ENCODE data around the gene IL6ST. TPM values are rescaled to one million over a fixed set of nuclear protein-coding genes. Genes with fewer than 3 reads are reported as not detected.
"Not testable (repeated sequence)": the region's sequence is repeated elsewhere in the genome, so short reads cannot be mapped to it uniquely, and the experiment has no call there.

Gene IL6ST
- 85.8 and 86.1 TPM in 2 replicates for total RNA-seq

DNA sequence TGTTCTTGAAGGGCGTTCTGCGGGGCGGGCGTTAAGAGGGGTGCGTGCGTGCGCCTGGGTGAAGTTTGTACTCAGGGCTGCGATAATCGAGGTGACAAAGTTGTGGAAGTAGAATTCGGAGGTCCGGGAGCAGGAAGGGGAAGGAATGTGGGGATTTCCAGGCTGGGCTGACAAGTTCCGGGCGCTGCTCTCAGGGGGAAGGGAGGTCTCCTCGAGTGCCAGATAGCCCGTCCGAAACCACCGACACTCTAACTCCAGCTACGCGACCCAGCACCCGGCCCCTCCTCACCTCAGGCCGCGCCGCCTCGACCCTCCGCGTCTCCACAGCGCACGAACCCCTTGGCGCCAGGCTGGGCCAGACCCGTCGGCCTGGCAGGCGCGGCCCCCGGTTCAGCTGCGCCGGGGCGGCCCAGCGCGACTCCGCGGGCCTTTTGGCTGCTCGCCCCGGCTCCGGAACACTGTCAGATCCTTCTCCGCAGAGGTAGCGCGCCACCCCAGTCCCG lies at the start of gene IL6ST:
TSS of gene IL6ST (minus strand) at position 469 of the 503 bp plus-strand sequence. CDS start 18,685 bp downstream, outside the sequence.
- Mint-ChIP-seq H3K4me3 (peak within 1 kb of the TSS; percentile 95), H3K27me3 (ENCODE audit: insufficient read depth) (no peaks in the 10 kb centered on the region), H3K9me3 (no peaks in the 10 kb centered on the region), H3K27ac (peak within 1 kb of the TSS; percentile 95), H3K36me3 (ENCODE audit: low read depth) (peaks cover 19% of the 10 kb centered on the region), H3K4me1 (ENCODE audit: low read depth) (peaks cover 68% of the 10 kb centered on the region)
- no peak for DNase-seq (ENCODE audit: low spot score)
- intact Hi-C loops (cut with micrococcal nuclease), result loop anchor here (2.0 to 5.0 kb wide), 3 partner anchors 126 to 823 kb away; partner anchors contain the start of gene MAP3K1

GRCh38 chr5:56039985-56040384 lies 45.2 kb upstream of the IL6ST start:
- peaks cover 2% of the 10 kb centered on the region for H3K36me3 Mint-ChIP-seq (ENCODE audit: low read depth)
- peaks cover 13% of the 10 kb centered on the region for H3K27me3 Mint-ChIP-seq (ENCODE audit: insufficient read depth)
- peaks cover 2% of the 10 kb centered on the region for H3K9me3 Mint-ChIP-seq
- intact Hi-C loops (cut with micrococcal nuclease), result no loop called here
- H3K4me3 Mint-ChIP-seq, result no peak overlapping the region
- no peak for DNase-seq (ENCODE audit: low spot score)
- no peak overlapping the region for H3K27ac Mint-ChIP-seq
- peaks cover 14% of the 10 kb centered on the region for H3K4me1 Mint-ChIP-seq (ENCODE audit: low read depth)

DNA sequence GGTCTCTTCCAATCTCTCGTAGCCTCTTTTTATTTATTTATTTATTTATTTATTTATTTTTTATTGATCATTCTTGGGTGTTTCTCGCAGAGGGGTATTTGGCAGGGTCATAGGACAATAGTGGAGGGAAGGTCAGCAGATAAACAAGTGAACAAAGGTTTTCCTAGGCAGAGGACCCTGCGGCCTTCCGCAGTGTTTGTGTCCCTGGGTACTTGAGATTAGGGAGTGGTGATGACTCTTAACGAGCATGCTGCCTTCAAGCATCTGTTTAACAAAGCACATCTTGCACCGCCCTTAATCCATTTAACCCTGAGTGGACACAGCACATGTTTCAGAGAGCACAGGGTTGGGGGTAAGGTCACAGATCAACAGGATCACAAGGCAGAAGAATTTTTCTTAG lies 43.4 kb upstream of the IL6ST start:
- DNase-seq (ENCODE audit: low spot score); H3K4me1 Mint-ChIP-seq (ENCODE audit: low read depth); H3K4me3 Mint-ChIP-seq; H3K27ac Mint-ChIP-seq; H3K9me3 Mint-ChIP-seq; intact Hi-C loops (cut with micrococcal nuclease); H3K36me3 Mint-ChIP-seq (ENCODE audit: low read depth): not testable (repeated sequence)
- peaks cover 18% of the 10 kb centered on the region for H3K27me3 Mint-ChIP-seq (ENCODE audit: insufficient read depth)

- H3K36me3 Mint-ChIP-seq (ENCODE audit: low read depth), result no peaks in the 10 kb centered on the region
- H3K9me3 Mint-ChIP-seq, result no peaks in the 10 kb centered on the region
- no peak overlapping the region for H3K27ac Mint-ChIP-seq
- peaks cover 8% of the 10 kb centered on the region for H3K4me1 Mint-ChIP-seq (ENCODE audit: low read depth)
- peaks cover 19% of the 10 kb centered on the region for H3K27me3 Mint-ChIP-seq (ENCODE audit: insufficient read depth)
- DNase-seq (ENCODE audit: low spot score), result no peak
- intact Hi-C loops (cut with micrococcal nuclease), result no loop called here
- H3K4me3 Mint-ChIP-seq, result no peak overlapping the region
Measured at GRCh38 chr5:56037531-56038010, 42.8 kb upstream of the IL6ST start.

- H3K4me3 Mint-ChIP-seq; H3K27ac Mint-ChIP-seq; intact Hi-C loops (cut with micrococcal nuclease); H3K36me3 Mint-ChIP-seq (ENCODE audit: low read depth); H3K4me1 Mint-ChIP-seq (ENCODE audit: low read depth); DNase-seq (ENCODE audit: low spot score); H3K9me3 Mint-ChIP-seq: not testable (repeated sequence)
- H3K27me3 Mint-ChIP-seq (ENCODE audit: insufficient read depth), result peaks cover 28% of the 10 kb centered on the region
Measured at GRCh38 chr5:56035394-56035793, 40.6 kb upstream of the IL6ST start.

DNA sequence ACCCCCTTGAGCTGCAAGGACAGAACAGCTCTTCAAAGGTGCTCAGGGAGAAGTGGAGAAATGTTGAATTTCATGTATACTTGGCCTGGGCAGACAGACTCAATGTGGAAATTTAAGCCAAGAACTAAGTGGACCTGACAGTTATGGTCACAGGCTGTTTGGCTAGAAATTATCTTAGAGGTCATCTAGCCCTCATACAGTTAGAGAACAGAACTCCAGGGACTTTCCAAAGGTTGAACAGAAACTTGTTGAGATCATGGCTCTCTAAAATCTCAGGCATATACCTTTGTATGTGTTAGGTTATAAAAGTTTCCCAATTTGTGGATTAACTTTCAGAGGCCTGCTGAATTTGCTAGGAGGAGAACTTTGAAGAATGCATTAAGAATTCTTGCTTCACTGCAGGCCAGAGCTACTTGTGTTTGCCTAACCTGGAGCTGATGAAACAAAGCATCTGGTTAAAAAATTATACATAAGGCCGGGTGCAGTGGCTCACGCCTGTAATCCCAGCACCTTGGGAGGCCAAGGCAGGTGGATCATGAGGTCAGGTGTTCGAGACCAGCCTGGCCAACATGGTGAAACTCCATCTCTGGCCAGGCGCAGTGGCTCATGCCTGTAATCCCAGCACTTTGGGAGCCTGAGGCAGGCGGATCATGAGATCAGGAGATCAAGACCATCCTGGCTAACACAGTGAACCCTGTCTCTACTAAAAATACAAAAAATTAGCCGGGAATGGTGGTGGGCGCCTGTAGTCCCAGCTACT lies 35.3 kb upstream of the IL6ST start:
- H3K36me3 Mint-ChIP-seq (ENCODE audit: low read depth); H3K27ac Mint-ChIP-seq; H3K4me3 Mint-ChIP-seq; DNase-seq (ENCODE audit: low spot score); intact Hi-C loops (cut with micrococcal nuclease); H3K9me3 Mint-ChIP-seq: not testable (repeated sequence)
- Mint-ChIP-seq H3K4me1 (ENCODE audit: low read depth) (peaks cover 16% of the 10 kb centered on the region), H3K27me3 (ENCODE audit: insufficient read depth) (peaks cover 27% of the 10 kb centered on the region)

GRCh38 chr5:56029457-56029856 lies 34.7 kb upstream of the IL6ST start:
- no peak for DNase-seq (ENCODE audit: low spot score)
- peaks cover 21% of the 10 kb centered on the region for H3K4me1 Mint-ChIP-seq (ENCODE audit: low read depth)
- no peak overlapping the region for H3K4me3 Mint-ChIP-seq
- intact Hi-C loops (cut with micrococcal nuclease), result no loop called here
- no peaks in the 10 kb centered on the region for H3K36me3 Mint-ChIP-seq (ENCODE audit: low read depth)
- no peak overlapping the region for H3K27ac Mint-ChIP-seq
- no peaks in the 10 kb centered on the region for H3K9me3 Mint-ChIP-seq
- peaks cover 29% of the 10 kb centered on the region for H3K27me3 Mint-ChIP-seq (ENCODE audit: insufficient read depth)

GRCh38 chr5:56028708-56029107 lies 33.9 kb upstream of the IL6ST start:
- Mint-ChIP-seq H3K27me3 (ENCODE audit: insufficient read depth) (peaks cover 33% of the 10 kb centered on the region), H3K36me3 (ENCODE audit: low read depth) (no peaks in the 10 kb centered on the region), H3K27ac (no peak overlapping the region), H3K4me1 (ENCODE audit: low read depth) (peaks cover 21% of the 10 kb centered on the region), H3K9me3 (no peaks in the 10 kb centered on the region), H3K4me3 (no peak overlapping the region)
- intact Hi-C loops (cut with micrococcal nuclease), result no loop called here
- no peak for DNase-seq (ENCODE audit: low spot score)

- peaks cover 23% of the 10 kb centered on the region for H3K4me1 Mint-ChIP-seq (ENCODE audit: low read depth)
- intact Hi-C loops (cut with micrococcal nuclease), result loop anchor here (1.0 to 2.0 kb wide), 9 partner anchors 8 to 121 kb away; no protein-coding TSS in a partner anchor
- no peak for DNase-seq (ENCODE audit: low spot score)
- H3K9me3 Mint-ChIP-seq, result no peaks in the 10 kb centered on the region
- H3K27me3 Mint-ChIP-seq (ENCODE audit: insufficient read depth), result peaks cover 32% of the 10 kb centered on the region
- no peak overlapping the region for H3K4me3 Mint-ChIP-seq
- H3K27ac Mint-ChIP-seq, result no peak overlapping the region
- no peaks in the 10 kb centered on the region for H3K36me3 Mint-ChIP-seq (ENCODE audit: low read depth)
Measured at GRCh38 chr5:56026863-56027300, 32.1 kb upstream of the IL6ST start.

- no peak for DNase-seq (ENCODE audit: low spot score)
- no peaks in the 10 kb centered on the region for H3K36me3 Mint-ChIP-seq (ENCODE audit: low read depth)
- H3K27ac Mint-ChIP-seq, result no peak overlapping the region
- H3K9me3 Mint-ChIP-seq, result no peaks in the 10 kb centered on the region
- H3K4me1 Mint-ChIP-seq (ENCODE audit: low read depth), result peaks cover 26% of the 10 kb centered on the region
- H3K4me3 Mint-ChIP-seq, result no peak overlapping the region
- intact Hi-C loops (cut with micrococcal nuclease), result no loop called here
- peaks cover 28% of the 10 kb centered on the region for H3K27me3 Mint-ChIP-seq (ENCODE audit: insufficient read depth)
Measured at GRCh38 chr5:56025151-56025885, 30.6 kb upstream of the IL6ST start.

DNA sequence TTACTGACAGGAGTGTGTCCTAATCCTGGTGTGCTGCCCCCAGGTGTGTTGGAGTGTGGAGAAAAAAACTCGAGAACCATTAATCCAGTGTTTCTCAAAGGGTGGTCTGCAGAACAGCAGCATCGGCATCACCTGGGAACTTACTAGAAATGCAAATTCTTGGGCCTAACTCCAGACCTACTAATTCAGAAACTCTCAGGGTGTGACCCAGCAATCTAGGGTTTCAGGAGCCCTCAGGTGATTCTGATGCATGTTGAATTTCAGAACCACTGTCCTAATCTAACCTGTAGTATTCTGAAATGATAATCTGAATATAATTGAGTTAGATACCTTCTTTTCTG lies 30.0 kb upstream of the IL6ST start:
- H3K36me3 Mint-ChIP-seq (ENCODE audit: low read depth), result no peaks in the 10 kb centered on the region
- intact Hi-C loops (cut with micrococcal nuclease), result no loop called here
- no peak for DNase-seq (ENCODE audit: low spot score)
- no peaks in the 10 kb centered on the region for H3K9me3 Mint-ChIP-seq
- H3K4me3 Mint-ChIP-seq, result no peak overlapping the region
- H3K27ac Mint-ChIP-seq, result no peak overlapping the region
- peaks cover 24% of the 10 kb centered on the region for H3K4me1 Mint-ChIP-seq (ENCODE audit: low read depth)
- H3K27me3 Mint-ChIP-seq (ENCODE audit: insufficient read depth), result peaks cover 28% of the 10 kb centered on the region

DNA sequence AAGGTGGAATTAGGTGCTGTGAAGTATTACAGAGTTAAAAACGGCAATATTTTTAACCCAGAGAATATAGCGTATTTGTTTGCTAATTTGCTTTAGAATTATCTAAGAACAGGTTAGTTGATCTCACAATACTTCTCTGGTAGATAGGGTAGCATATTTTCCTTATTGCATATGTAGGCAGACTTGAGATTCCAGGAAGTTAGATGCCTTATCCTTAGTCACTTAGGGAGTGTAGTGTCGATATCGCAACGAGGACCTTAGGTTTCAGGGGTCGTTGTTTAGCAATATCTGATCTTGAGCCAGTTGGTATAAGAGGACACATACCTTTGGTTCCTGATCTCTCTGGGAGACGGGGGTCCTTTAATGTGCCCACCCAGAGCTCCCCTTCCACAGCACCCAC lies 28.5 kb upstream of the IL6ST start:
- H3K27ac Mint-ChIP-seq, result no peak overlapping the region
- H3K27me3 Mint-ChIP-seq (ENCODE audit: insufficient read depth), result peaks cover 20% of the 10 kb centered on the region
- H3K36me3 Mint-ChIP-seq (ENCODE audit: low read depth), result no peaks in the 10 kb centered on the region
- DNase-seq (ENCODE audit: low spot score), result no peak
- intact Hi-C loops (cut with micrococcal nuclease), result no loop called here
- no peak overlapping the region for H3K4me3 Mint-ChIP-seq
- H3K4me1 Mint-ChIP-seq (ENCODE audit: low read depth), result peaks cover 29% of the 10 kb centered on the region
- no peaks in the 10 kb centered on the region for H3K9me3 Mint-ChIP-seq
